Measurements from ENCODE around the gene DSCAML1.
A peak's percentile ranks its signal among the peaks of the same experiment; 100 is the strongest.
"Not testable (repeated sequence)": the region's sequence is repeated elsewhere in the genome, so short reads cannot be mapped to it uniquely, and the experiment has no call there.

DSCAML1 gene

GRCh38 chr11:117763465-117763864 is 33.6 kb downstream of the DSCAML1 start:
- not testable (repeated sequence) for H3K9ac ChIP-seq (ENCODE audit: low read depth in 1 of 2, low read length in 2 of 2); H3K36me3 ChIP-seq (ENCODE audit: control insufficient read depth in 2 of 2, insufficient read depth in 2 of 2, low read length in 2 of 2); H3K27ac ChIP-seq (ENCODE audit: low read depth in 2 of 2, low read length in 2 of 2); H3K4me1 ChIP-seq (ENCODE audit: control insufficient read depth in 2 of 2, insufficient read depth in 2 of 2, low read length in 2 of 2); H3K4me3 ChIP-seq (ENCODE audit: low read length in 2 of 2); H3K9me3 ChIP-seq (ENCODE audit: control insufficient read depth in 2 of 2, low read length in 2 of 2); H3K27me3 ChIP-seq (ENCODE audit: control insufficient read depth in 2 of 2, insufficient read depth in 2 of 2, low read length in 2 of 2)

- H3K36me3 ChIP-seq (ENCODE audit: control insufficient read depth in 2 of 2, insufficient read depth in 2 of 2, low read length in 2 of 2) = no peaks in the 10 kb centered on the region
- H3K27ac ChIP-seq (ENCODE audit: low read depth in 2 of 2, low read length in 2 of 2) = no peak overlapping the region
- no peaks in the 10 kb centered on the region for H3K4me1 ChIP-seq (ENCODE audit: control insufficient read depth in 2 of 2, insufficient read depth in 2 of 2, low read length in 2 of 2)
- H3K9ac ChIP-seq (ENCODE audit: low read depth in 1 of 2, low read length in 2 of 2) = no peak overlapping the region
- no peak overlapping the region for H3K4me3 ChIP-seq (ENCODE audit: low read length in 2 of 2)
- no peaks in the 10 kb centered on the region for H3K27me3 ChIP-seq (ENCODE audit: control insufficient read depth in 2 of 2, insufficient read depth in 2 of 2, low read length in 2 of 2)
- H3K9me3 ChIP-seq (ENCODE audit: control insufficient read depth in 2 of 2, low read length in 2 of 2) = no peaks in the 10 kb centered on the region
These were observed 35.0 kb downstream of the DSCAML1 start for GRCh38 chr11:117761993-117762392.

- Histone ChIP-seq H3K4me1 (ENCODE audit: control insufficient read depth in 2 of 2, insufficient read depth in 2 of 2, low read length in 2 of 2) (no peaks in the 10 kb centered on the region), H3K4me3 (ENCODE audit: low read length in 2 of 2) (no peak overlapping the region), H3K36me3 (ENCODE audit: control insufficient read depth in 2 of 2, insufficient read depth in 2 of 2, low read length in 2 of 2) (no peaks in the 10 kb centered on the region), H3K9ac (ENCODE audit: low read depth in 1 of 2, low read length in 2 of 2) (no peak overlapping the region), H3K27me3 (ENCODE audit: control insufficient read depth in 2 of 2, insufficient read depth in 2 of 2, low read length in 2 of 2) (no peaks in the 10 kb centered on the region), H3K9me3 (ENCODE audit: control insufficient read depth in 2 of 2, low read length in 2 of 2) (no peaks in the 10 kb centered on the region), H3K27ac (ENCODE audit: low read depth in 2 of 2, low read length in 2 of 2) (no peak overlapping the region)
These were observed 37.7 kb downstream of the DSCAML1 start for GRCh38 chr11:117759305-117759704.

- Histone ChIP-seq H3K27me3 (ENCODE audit: control insufficient read depth in 2 of 2, insufficient read depth in 2 of 2, low read length in 2 of 2) (no peaks in the 10 kb centered on the region), H3K27ac (ENCODE audit: low read depth in 2 of 2, low read length in 2 of 2) (no peak overlapping the region), H3K4me3 (ENCODE audit: low read length in 2 of 2) (no peak overlapping the region), H3K4me1 (ENCODE audit: control insufficient read depth in 2 of 2, insufficient read depth in 2 of 2, low read length in 2 of 2) (peaks cover 14% of the 10 kb centered on the region in 2 donors), H3K36me3 (ENCODE audit: control insufficient read depth in 2 of 2, insufficient read depth in 2 of 2, low read length in 2 of 2) (no peaks in the 10 kb centered on the region), H3K9me3 (ENCODE audit: control insufficient read depth in 2 of 2, low read length in 2 of 2) (no peaks in the 10 kb centered on the region), H3K9ac (ENCODE audit: low read depth in 1 of 2, low read length in 2 of 2) (no peak overlapping the region)
These were observed 43.0 kb downstream of the DSCAML1 start for GRCh38 chr11:117754030-117754429.

- H3K4me1 ChIP-seq (ENCODE audit: control insufficient read depth in 2 of 2, insufficient read depth in 2 of 2, low read length in 2 of 2) = peaks cover 23 to 26% of the 10 kb centered on the region in 2 donors
- H3K36me3 ChIP-seq (ENCODE audit: control insufficient read depth in 2 of 2, insufficient read depth in 2 of 2, low read length in 2 of 2) = no peaks in the 10 kb centered on the region
- no peaks in the 10 kb centered on the region for H3K27me3 ChIP-seq (ENCODE audit: control insufficient read depth in 2 of 2, insufficient read depth in 2 of 2, low read length in 2 of 2)
- no peak overlapping the region for H3K9ac ChIP-seq (ENCODE audit: low read depth in 1 of 2, low read length in 2 of 2)
- no peak overlapping the region for H3K27ac ChIP-seq (ENCODE audit: low read depth in 2 of 2, low read length in 2 of 2)
- no peaks in the 10 kb centered on the region for H3K9me3 ChIP-seq (ENCODE audit: control insufficient read depth in 2 of 2, low read length in 2 of 2)
- no peak overlapping the region for H3K4me3 ChIP-seq (ENCODE audit: low read length in 2 of 2)
These were observed 44.2 kb downstream of the DSCAML1 start for GRCh38 chr11:117752721-117753237.

GRCh38 chr11:117752071-117752470 is 44.9 kb downstream of the DSCAML1 start:
- Histone ChIP-seq H3K9me3 (ENCODE audit: control insufficient read depth in 2 of 2, low read length in 2 of 2) (no peaks in the 10 kb centered on the region), H3K9ac (ENCODE audit: low read depth in 1 of 2, low read length in 2 of 2) (no peak overlapping the region), H3K4me3 (ENCODE audit: low read length in 2 of 2) (no peak overlapping the region), H3K27ac (ENCODE audit: low read depth in 2 of 2, low read length in 2 of 2) (no peak overlapping the region), H3K4me1 (ENCODE audit: control insufficient read depth in 2 of 2, insufficient read depth in 2 of 2, low read length in 2 of 2) (peaks cover 26 to 28% of the 10 kb centered on the region in 2 donors), H3K27me3 (ENCODE audit: control insufficient read depth in 2 of 2, insufficient read depth in 2 of 2, low read length in 2 of 2) (no peaks in the 10 kb centered on the region), H3K36me3 (ENCODE audit: control insufficient read depth in 2 of 2, insufficient read depth in 2 of 2, low read length in 2 of 2) (no peaks in the 10 kb centered on the region)

- no peak overlapping the region for H3K9ac ChIP-seq (ENCODE audit: low read depth in 1 of 2, low read length in 2 of 2)
- H3K9me3 ChIP-seq (ENCODE audit: control insufficient read depth in 2 of 2, low read length in 2 of 2) = no peaks in the 10 kb centered on the region
- H3K27me3 ChIP-seq (ENCODE audit: control insufficient read depth in 2 of 2, insufficient read depth in 2 of 2, low read length in 2 of 2) = no peaks in the 10 kb centered on the region
- H3K36me3 ChIP-seq (ENCODE audit: control insufficient read depth in 2 of 2, insufficient read depth in 2 of 2, low read length in 2 of 2) = no peaks in the 10 kb centered on the region
- peak overlapping the region in 1 of 2 donors; percentile 85 for H3K27ac ChIP-seq (ENCODE audit: low read depth in 2 of 2, low read length in 2 of 2)
- peaks cover 26 to 28% of the 10 kb centered on the region in 2 donors for H3K4me1 ChIP-seq (ENCODE audit: control insufficient read depth in 2 of 2, insufficient read depth in 2 of 2, low read length in 2 of 2)
- no peak overlapping the region for H3K4me3 ChIP-seq (ENCODE audit: low read length in 2 of 2)
These were observed 45.9 kb downstream of the DSCAML1 start for GRCh38 chr11:117750916-117751662.

GRCh38 chr11:117750357-117750756 is 46.7 kb downstream of the DSCAML1 start:
- no peak overlapping the region for H3K9ac ChIP-seq (ENCODE audit: low read depth in 1 of 2, low read length in 2 of 2)
- peak overlapping the region; percentile 85 for H3K27ac ChIP-seq (ENCODE audit: low read depth in 2 of 2, low read length in 2 of 2)
- H3K4me3 ChIP-seq (ENCODE audit: low read length in 2 of 2) = no peak overlapping the region
- H3K9me3 ChIP-seq (ENCODE audit: control insufficient read depth in 2 of 2, low read length in 2 of 2) = no peaks in the 10 kb centered on the region
- peaks cover 26 to 28% of the 10 kb centered on the region in 2 donors for H3K4me1 ChIP-seq (ENCODE audit: control insufficient read depth in 2 of 2, insufficient read depth in 2 of 2, low read length in 2 of 2)
- H3K36me3 ChIP-seq (ENCODE audit: control insufficient read depth in 2 of 2, insufficient read depth in 2 of 2, low read length in 2 of 2) = no peaks in the 10 kb centered on the region
- H3K27me3 ChIP-seq (ENCODE audit: control insufficient read depth in 2 of 2, insufficient read depth in 2 of 2, low read length in 2 of 2) = no peaks in the 10 kb centered on the region

- Histone ChIP-seq H3K9ac (ENCODE audit: low read depth in 1 of 2, low read length in 2 of 2) (peak overlapping the region; percentile 34 to 60), H3K27ac (ENCODE audit: low read depth in 2 of 2, low read length in 2 of 2) (peak overlapping the region; percentile 85), H3K27me3 (ENCODE audit: control insufficient read depth in 2 of 2, insufficient read depth in 2 of 2, low read length in 2 of 2) (no peaks in the 10 kb centered on the region), H3K4me3 (ENCODE audit: low read length in 2 of 2) (peak overlapping the region; percentile 1 to 33), H3K4me1 (ENCODE audit: control insufficient read depth in 2 of 2, insufficient read depth in 2 of 2, low read length in 2 of 2) (peaks cover 26 to 28% of the 10 kb centered on the region in 2 donors), H3K36me3 (ENCODE audit: control insufficient read depth in 2 of 2, insufficient read depth in 2 of 2, low read length in 2 of 2) (no peaks in the 10 kb centered on the region), H3K9me3 (ENCODE audit: control insufficient read depth in 2 of 2, low read length in 2 of 2) (no peaks in the 10 kb centered on the region)
These were observed 47.5 kb downstream of the DSCAML1 start for GRCh38 chr11:117749541-117749910.

- Histone ChIP-seq H3K4me1 (ENCODE audit: control insufficient read depth in 2 of 2, insufficient read depth in 2 of 2, low read length in 2 of 2) (peaks cover 26 to 28% of the 10 kb centered on the region in 2 donors), H3K27ac (ENCODE audit: low read depth in 2 of 2, low read length in 2 of 2) (peak overlapping the region; percentile 85), H3K9me3 (ENCODE audit: control insufficient read depth in 2 of 2, low read length in 2 of 2) (no peaks in the 10 kb centered on the region), H3K9ac (ENCODE audit: low read depth in 1 of 2, low read length in 2 of 2) (peak overlapping the region in 1 of 2 donors; percentile 60), H3K27me3 (ENCODE audit: control insufficient read depth in 2 of 2, insufficient read depth in 2 of 2, low read length in 2 of 2) (no peaks in the 10 kb centered on the region), H3K4me3 (ENCODE audit: low read length in 2 of 2) (peak overlapping the region in 1 of 2 donors; percentile 1), H3K36me3 (ENCODE audit: control insufficient read depth in 2 of 2, insufficient read depth in 2 of 2, low read length in 2 of 2) (no peaks in the 10 kb centered on the region)
These were observed 48.1 kb downstream of the DSCAML1 start for GRCh38 chr11:117748771-117749540.
